Measurements from ENCODE around the gene RNF222. TPM values are rescaled to one million over a fixed set of nuclear protein-coding genes. Genes with fewer than 3 reads are reported as not detected.

The RNF222 gene
- total and polyA plus RNA-seq, 7 donors: not detected

- no peak overlapping the region for H3K4me3 ChIP-seq
- TF ChIP-seq CTCF (IDR thresholded peaks at IDR 0.05): no peak
- DNase-seq (no peak), ATAC-seq (no peak)
- WGBS, 3 donors: 39 to 49% (median 46%) methylated on average over 3 of the region's 3 CpGs
- peaks cover 0 to 24% (median 0%) of the 10 kb centered on the region in 3 donors for H3K27me3 ChIP-seq (ENCODE audit: insufficient read depth in 3 of 3, low read length in 2 of 3)
- no peaks in the 10 kb centered on the region for H3K4me1 ChIP-seq
- intact Hi-C loops (cut with DNase I): no loop called here
- no peak overlapping the region for H3K27ac ChIP-seq
- no peaks in the 10 kb centered on the region for H3K9me3 ChIP-seq
- no peaks in the 10 kb centered on the region for H3K36me3 ChIP-seq (ENCODE audit: insufficient read depth in 1 of 2, low read depth in 1 of 2)
These were observed 23.9 kb upstream of the RNF222 start for GRCh38 chr17:8421571-8421970.

GRCh38 chr17:8420041-8420934 lies 22.7 kb upstream of the RNF222 start:
- intact Hi-C loops (cut with DNase I): no loop called here
- Histone ChIP-seq H3K4me3 (no peak overlapping the region), H3K27ac (no peak overlapping the region), H3K27me3 (ENCODE audit: insufficient read depth in 3 of 3, low read length in 2 of 3) (peaks cover 0 to 28% (median 2%) of the 10 kb centered on the region in 3 donors), H3K4me1 (no peaks in the 10 kb centered on the region), H3K36me3 (ENCODE audit: insufficient read depth in 1 of 2, low read depth in 1 of 2) (no peaks in the 10 kb centered on the region), H3K9me3 (no peaks in the 10 kb centered on the region)
- no peak for TF ChIP-seq CTCF (IDR thresholded peaks at IDR 0.05)
- DNase-seq (peak in 1 of 2 donors; percentile 36), ATAC-seq (peak in 1 of 4 donors; percentile 21)
- WGBS, 3 donors: 42 to 50% (median 42%) methylated on average over 5 of the region's 5 CpGs

GRCh38 chr17:8419305-8419704 lies 21.7 kb upstream of the RNF222 start:
- Histone ChIP-seq H3K4me3 (no peak overlapping the region), H3K9me3 (no peaks in the 10 kb centered on the region), H3K36me3 (ENCODE audit: insufficient read depth in 1 of 2, low read depth in 1 of 2) (no peaks in the 10 kb centered on the region), H3K27me3 (ENCODE audit: insufficient read depth in 3 of 3, low read length in 2 of 3) (peaks cover 0 to 28% (median 2%) of the 10 kb centered on the region in 3 donors), H3K4me1 (no peaks in the 10 kb centered on the region), H3K27ac (no peak overlapping the region)
- TF ChIP-seq CTCF (IDR thresholded peaks at IDR 0.05): no peak
- 42 to 55% (median 45%) methylated on average over 1 of the region's 1 CpG for WGBS, 3 donors
- DNase-seq (no peak), ATAC-seq (no peak)
- intact Hi-C loops (cut with DNase I): no loop called here

GRCh38 chr17:8418471-8418870 lies 20.8 kb upstream of the RNF222 start:
- Histone ChIP-seq H3K27ac (no peak overlapping the region), H3K9me3 (no peaks in the 10 kb centered on the region), H3K4me3 (no peak overlapping the region), H3K36me3 (ENCODE audit: insufficient read depth in 1 of 2, low read depth in 1 of 2) (no peaks in the 10 kb centered on the region), H3K4me1 (no peaks in the 10 kb centered on the region), H3K27me3 (ENCODE audit: insufficient read depth in 3 of 3, low read length in 2 of 3) (peaks cover 0 to 27% (median 2%) of the 10 kb centered on the region in 3 donors)
- no peak for DNase-seq
- WGBS, 3 donors: 57 to 62% (median 58%) methylated on average over 1 of the region's 1 CpG
- TF ChIP-seq CTCF (IDR thresholded peaks at IDR 0.05): no peak
- ATAC-seq: no peak
- intact Hi-C loops (cut with DNase I): no loop called here

Measured in psoas muscle (tissue), 8 donors.